GM19193 (cell line): Measurements from ENCODE around the gene IGFBP4.

ENCODE experiments used
- POLR2A ChIP-seq: IDR thresholded peaks from 4 replicates; pipeline ENCODE4 v1.6.1; 2011; ENCODE audit not compliant: insufficient read depth, insufficient read length; ENCODE audit errors: extremely low read depth

Gene IGFBP4

DNA sequence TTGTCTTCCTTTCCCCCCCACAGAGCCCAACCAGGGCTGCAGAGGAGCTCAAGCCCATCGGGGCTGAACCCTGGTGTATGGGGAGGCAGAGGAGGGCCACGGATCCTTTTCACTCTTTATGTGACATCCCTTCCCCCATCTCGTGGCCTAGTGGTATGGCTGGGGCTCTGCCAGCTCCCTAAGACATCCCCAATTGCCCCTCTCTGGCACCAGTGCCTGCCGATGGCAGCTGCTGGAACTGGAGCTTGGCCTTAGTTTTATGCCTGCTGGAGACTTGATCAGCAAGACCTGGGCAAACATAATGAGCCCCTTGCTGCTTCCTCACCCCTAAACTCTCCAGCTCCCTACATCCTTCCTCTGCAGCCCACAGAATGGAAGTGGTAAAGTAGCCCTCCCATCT lies 17.5 kb upstream of the IGFBP4 start:
- TF ChIP-seq POLR2A, result no peak

DNA sequence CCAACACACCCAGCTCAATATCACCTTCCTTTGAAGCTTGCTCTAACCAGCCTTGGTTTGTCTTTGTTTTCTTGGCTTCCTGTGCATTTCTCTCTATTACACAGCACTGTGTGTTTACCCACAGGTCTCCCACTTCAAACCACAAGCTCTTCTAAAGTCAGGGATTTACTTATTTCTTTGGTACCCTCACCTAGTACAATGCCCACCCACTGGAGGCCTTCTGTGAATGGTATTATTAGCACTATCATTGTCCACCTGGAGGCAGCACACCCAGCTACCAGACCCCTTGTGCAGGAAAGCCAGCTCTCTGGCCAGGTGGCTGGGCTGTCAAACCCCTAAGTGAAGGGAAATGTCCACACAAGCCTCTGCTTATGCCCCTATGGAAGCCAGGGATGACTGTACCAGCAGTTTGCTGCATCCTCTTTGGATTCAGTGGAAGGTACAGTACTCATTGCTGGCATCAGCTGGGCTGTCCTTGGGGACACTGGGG lies 16.2 kb upstream of the IGFBP4 start:
- TF ChIP-seq POLR2A, result no peak

DNA sequence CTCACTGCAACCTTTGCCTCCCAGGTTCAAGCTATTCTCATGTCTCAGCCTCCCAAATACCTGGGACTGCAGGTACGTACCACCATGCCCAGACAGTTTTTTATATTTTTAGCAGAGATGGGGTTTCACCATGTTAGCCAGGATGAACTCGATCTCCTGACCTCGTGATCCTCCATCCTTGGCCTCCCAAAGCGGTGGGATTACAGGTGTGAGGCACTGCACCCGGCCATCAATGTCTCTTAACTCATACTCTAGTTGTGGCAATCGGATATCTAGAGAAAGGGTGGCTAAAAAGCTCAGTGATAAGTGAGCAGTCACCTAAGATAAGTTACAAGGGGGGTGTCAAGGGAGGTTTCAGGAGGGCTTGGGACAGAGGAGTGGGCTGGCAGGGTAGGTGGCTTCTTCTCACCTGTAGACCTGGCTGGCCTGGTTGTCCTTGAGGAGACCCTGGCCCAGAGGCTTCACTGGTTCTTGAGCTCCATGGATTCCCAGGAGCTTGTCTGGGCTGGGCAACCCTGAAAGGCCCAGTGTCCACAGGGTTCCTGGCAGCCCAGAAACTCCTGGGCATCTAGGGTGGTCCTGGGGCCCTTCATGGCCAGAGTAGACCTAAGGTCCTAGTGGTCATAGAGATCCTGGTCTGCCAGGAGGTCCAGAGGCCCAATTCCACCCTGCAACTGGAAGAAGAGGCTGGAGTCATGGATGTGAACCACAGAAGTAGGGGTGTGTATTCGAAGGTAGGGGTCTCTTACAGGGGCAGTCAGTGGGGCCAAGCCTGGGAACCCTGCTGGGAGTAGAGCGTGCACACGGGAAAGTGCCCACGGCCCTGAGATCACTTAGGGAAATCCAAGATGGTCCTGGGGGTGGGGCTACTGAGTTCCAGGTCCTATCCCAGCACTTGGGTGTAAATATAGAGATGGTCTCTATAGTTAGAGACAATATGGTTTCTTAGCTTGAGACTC lies 12.7 kb upstream of the IGFBP4 start:
- TF ChIP-seq POLR2A, result no peak

DNA sequence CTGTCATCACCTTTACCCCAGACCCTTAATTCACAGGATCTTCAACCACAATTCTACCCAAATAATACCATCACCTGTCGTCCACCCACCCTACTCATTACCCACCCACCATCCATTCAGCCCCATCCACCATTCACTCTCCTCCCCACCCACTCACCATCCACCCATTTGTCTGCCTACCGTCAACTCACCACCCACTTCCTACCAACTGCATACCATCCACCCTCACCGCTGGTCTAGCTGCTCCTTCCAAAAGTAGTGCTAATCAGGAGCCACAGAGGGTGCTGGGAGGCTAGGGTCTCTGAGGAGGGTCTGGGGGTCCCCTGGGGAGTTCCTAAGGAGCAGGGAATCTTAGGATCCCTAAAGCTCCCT lies 12.0 kb upstream of the IGFBP4 start:
- TF ChIP-seq POLR2A, result no peak

DNA sequence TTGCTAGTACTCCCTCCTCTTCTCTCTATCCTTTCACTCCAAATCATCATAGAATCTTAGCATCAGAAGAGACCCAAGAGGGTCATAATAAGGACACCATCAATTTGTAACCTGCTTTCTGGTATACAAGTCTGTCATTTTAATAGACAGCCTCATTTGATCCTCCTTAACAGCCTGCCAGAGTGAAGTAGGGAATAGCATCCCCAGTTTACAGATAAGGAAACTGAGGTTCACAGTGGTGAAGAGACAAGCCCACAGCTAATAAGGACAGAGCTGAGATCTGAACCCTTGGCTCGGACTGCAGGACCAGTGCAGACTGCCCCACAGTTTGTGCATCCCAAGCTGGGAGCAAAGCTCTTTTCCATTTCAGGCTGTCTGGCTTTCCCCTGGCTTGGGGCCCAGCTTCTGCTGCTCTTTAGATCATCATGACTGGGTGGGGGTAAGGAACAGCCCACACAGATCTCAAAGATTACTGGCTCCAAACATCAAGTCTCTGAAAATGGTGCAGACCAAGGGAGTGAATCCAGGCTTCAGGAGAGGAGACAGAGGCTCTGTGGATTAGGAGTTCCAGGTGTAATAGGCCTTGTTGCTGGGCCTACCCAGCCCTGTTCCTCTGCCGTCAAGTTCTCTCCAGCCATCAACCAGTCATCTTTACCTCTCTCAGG lies 10.3 kb upstream of the IGFBP4 start:
- no peak for TF ChIP-seq POLR2A

DNA sequence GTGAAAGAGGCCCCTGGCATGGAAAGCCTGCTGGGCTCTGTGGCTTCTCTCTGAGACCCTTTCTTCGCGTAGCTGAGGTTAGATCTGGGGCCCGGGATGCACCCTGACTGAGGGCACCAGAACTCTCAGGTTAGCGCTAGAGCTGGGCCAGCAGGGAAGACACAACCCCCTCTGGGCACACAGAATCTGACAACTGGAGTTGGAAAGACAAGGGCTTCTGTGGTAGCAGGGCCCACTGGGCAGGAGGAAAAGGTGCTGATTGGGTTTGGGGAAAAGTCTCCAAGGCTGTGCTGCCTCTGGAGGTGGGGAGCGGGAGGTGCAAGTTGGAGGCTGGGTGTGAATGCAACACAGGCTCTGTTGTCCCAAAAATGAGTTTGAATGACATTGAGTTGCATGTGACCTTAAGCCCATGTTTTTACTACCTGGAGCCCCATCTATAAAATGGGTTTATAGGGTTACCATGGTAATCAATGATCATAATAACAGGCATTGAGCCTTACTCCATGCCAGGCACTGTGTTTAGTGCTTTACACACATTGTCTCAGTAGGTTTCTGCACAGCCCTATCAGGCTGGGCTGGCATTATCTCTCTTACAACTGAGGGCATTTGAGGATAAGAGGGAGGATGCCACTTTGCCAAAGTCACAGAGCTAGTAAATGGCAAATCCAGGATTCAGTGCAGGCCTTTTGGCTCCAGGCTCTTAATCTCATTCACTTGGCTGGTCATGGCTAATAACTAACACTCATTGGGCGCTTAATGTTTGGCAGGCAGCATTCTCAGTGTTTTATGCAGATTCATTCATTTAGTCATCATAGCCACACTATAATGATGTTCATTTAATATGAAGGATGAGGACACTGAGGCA lies 9.5 kb upstream of the IGFBP4 start:
- TF ChIP-seq POLR2A, result no peak

DNA sequence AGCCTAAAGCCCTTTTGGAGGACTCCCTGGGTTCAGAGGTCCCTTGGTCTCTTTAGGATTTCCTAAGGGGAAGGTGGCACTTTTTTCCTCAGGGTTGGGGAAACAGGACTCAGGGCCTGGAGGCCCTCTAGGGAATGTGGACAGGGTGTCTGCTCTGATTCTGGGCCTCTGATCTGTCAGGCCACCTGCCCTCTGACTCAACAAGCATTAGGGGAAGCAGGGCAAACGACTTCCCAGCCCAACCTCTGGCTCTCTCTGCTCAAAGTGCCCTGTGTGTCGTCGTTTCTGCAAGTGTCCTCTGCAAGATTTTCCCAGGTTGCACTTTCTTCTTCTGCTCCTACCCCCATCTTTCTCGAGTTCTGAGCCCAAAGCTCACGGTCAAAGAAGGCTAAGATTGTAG lies 6.6 kb upstream of the IGFBP4 start:
- TF ChIP-seq POLR2A, result no peak

DNA sequence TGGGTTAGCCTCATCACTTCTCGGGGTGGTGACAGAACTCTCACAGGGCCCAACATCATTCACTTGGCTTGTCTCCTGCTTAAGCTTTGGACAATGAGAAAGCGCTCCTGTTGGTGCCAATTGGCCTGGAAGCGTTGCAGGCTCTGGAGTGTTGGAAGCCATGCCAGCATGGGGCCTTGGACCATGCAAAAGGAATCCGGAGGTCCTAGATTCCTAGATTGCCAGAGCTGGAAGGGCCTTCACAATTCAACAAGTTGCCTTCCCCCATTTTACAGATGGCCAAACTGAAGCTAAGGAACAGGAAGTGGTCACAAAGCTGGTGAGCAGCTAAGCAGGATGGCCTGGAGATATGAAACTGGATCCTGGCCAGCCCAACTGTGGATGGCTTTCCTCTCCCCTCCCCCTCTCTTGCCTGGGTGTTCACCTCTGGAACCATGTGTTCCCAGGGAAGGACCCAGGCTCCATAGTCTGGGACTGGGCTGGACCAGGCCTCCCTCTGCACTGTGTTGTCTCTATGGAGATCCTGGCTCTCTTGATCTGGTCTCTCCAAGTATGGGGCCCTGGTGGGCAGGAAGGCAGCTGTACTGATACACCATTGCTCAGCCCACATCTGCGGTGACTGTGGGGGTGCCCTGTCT lies 6.0 kb upstream of the IGFBP4 start:
- no peak for TF ChIP-seq POLR2A

DNA sequence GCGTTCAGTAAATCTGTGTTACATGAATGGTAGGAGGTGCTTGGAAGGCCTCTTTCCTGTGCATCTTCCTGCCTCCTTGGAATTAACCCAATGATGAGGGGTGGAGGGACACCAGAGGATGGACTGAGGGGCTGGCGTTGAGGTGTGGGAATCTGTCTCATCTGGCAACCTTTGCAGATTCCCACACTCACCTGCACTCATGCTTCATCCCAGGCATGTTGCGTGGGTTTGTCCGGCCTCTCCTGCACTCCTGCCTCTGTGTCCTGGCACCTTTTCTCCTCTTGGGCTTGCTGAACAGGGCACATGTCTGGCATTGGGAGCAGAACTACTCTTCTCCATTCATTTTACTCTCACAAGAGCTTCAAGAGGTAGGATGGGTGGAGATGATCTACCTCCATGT lies 3.1 kb upstream of the IGFBP4 start:
- TF ChIP-seq POLR2A, result no peak

DNA sequence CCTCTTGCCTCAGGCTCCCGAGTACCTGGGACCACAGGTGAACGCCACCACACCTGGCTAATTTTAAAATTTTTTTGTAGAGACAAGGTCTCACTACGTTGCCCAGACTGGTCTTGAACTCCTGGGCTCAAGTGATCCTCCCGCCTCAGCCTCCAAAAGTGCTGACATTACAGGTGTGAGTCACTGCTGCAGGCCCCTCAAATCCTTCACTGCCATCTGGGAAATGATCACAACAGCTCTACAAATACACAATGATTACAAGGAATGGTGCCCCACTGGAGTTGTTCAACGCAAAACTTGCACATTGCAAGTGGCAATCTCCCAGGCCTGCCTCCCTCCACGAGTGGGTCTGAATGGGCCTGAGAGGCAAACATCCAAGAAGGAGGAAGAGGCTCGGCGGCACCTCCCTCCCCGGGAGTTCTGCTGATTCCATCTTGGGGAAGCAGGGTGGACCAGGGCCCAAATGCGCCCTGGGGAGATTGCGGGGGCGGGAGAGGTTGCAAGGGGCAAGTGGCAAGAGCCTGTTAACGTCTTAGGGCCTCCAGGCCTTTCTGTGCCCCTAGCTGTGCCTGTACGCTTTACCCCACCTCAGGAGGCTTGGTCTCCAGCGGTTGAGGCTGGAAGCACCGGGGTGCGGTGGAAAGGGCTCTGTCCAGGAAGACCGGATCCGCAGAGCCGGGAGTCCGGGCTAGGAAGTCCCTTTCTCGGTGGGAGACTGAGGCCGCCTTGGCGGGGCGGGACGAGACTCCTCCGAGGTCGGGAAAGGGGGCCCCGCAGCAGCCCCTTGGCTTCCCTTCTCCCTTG lies 656 bp upstream of the IGFBP4 start:
- TF ChIP-seq POLR2A, result no peak

DNA sequence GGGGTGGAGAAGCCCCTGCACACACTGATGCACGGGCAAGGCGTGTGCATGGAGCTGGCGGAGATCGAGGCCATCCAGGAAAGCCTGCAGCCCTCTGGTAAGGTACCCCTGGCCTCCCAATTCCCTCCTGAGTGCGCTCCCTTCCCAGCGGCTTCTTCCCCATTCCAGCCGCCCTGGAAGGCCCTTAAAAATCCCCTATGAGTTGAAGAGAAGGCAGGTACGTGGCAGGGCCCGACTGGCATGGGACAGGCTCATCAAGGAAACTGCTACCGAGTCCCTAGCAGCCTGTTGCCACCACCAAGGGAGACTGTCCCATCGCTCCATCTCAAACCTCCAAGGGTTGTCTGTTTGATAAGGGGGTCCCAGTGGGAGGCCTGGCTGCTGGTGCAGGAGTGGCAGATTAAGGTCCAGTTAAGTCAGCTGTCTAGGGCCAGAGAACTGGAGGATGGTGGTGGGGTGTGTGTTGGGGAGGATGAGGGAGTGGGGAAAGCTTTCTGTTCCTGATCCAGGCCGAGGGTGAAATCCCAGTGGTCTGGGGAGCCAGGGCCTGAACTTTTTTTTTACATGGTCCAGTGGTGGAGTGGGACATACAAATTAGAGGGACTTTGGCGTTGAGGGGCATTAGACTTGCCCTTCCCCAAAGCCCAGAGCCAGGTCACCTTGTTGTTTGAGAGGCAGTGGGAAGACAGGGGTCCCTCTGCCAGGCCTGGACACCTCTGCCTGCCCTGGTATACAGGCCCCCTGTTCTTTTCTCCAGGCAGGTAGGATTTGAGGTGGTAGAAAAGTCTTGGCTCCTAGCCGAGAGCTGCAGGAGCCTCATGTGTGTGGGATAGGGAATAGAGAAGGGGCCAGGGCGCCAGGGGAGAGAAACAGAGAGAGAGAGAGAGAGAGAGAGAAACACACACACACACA lies 994 bp downstream of the IGFBP4 start:
- TF ChIP-seq POLR2A, result no peak

DNA sequence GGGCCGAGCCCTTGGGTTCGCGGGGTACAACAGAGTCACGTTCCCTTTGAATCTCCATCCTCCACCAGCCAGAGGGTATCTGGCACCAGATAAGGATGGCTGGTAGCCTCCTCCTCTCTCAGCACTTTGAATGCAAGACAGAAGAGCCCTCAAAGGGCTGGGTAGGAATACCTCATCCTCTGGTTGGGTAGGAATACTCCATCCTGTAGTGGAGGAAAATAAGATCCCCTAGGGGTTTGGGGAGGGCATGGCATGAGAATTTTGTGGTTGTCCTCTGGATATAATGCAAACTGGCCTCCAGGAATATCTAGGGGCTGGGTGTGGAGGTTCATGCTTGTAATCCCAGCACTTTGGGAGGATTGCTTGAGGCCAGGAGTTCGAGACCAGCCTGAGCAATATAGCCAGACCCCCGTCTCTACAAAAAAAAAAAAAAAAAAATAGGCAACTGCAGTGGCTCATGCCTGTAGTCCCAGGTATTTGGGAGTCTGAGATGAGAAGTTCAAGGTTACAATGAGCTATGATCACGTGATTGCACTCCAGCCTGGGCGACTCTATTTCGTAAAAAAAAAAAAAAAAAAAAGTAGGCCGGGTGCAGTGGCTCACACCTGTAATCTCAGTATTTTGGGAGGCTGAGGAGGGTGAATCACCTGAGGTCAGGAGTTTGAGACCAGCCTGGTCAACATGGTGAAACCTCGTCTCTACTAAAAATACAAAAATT lies 2.7 kb downstream of the IGFBP4 start:
- TF ChIP-seq POLR2A, result no peak
